HT1080 (cell line): ENCODE measurements around the gene NR2C2AP. TPM values are rescaled to one million over a fixed set of nuclear protein-coding genes. Genes with fewer than 3 reads are reported as not detected.

ENCODE experiments used
- DNase-seq: peaks from one replicate; pipeline ENCODE4 v3.0.0-alpha.2; 2015; ENCODE audit warnings: low read depth
- small RNA-seq: library from RNA; depleted of rRNA; stranded (forward); fragments of <200 nt; gene quantifications from one replicate; pipeline ENCODE3, GENCODE V24; 2014
- total RNA-seq: library from RNA; depleted of rRNA; stranded (reverse); fragments of >200 nt; shearing (Covaris generic); gene quantifications from 2 replicates; pipeline ENCODE4 v1.2.3, GENCODE V29; 2014; rRNA removed

Gene NR2C2AP
- total RNA-seq, 1 experiment from 2014 or later, result 25.4 TPM

- DNase-seq, result no peak
Observed at GRCh38 chr19:19152668-19153384, 50.4 kb downstream of the NR2C2AP start.

GRCh38 chr19:19151418-19151817, 51.8 kb downstream of the NR2C2AP start:
- no peak for DNase-seq

Small RNA genes lying within 50 kb of the gene (small RNA-seq; reads per million reads assigned to genes)
- not detected for gene RNU6-1028P

Other genes with a start within 250 kb of the NR2C2AP start
- 39.1 TPM in 2 replicates for gene SUGP2, start 169.9 kb downstream of the NR2C2AP start, total RNA-seq
- gene ARMC6, start 169.8 kb downstream of the NR2C2AP start, total RNA-seq, result 126 and 130 TPM in 2 replicates
- 0.37 and 0.56 TPM in 2 replicates for gene SLC25A42, start 139.4 kb downstream of the NR2C2AP start, total RNA-seq
- 25.4 and 46.4 TPM in 2 replicates for gene TMEM161A, start 64.9 kb downstream of the NR2C2AP start, total RNA-seq
- not detected in 2 replicates for gene MEF2B, start 33.2 kb downstream of the NR2C2AP start, total RNA-seq
- gene BORCS8, start 11.3 kb downstream of the NR2C2AP start, total RNA-seq, result 34.6 and 44.1 TPM in 2 replicates
- gene RFXANK, start 11.2 kb downstream of the NR2C2AP start, total RNA-seq, result 80.2 and 103 TPM in 2 replicates
- gene NCAN, start 8.5 kb upstream of the NR2C2AP start, total RNA-seq, result 0.03 TPM in 1 of 2 replicates, not detected in the other
- 0.11 TPM in 1 of 2 replicates, not detected in the other for gene TM6SF2, start 69.9 kb upstream of the NR2C2AP start, total RNA-seq
- gene SUGP1, start 117.1 kb upstream of the NR2C2AP start, total RNA-seq, result 49.8 and 55.4 TPM in 2 replicates
- 23.8 and 35.3 TPM in 2 replicates for gene MAU2, start 117.4 kb upstream of the NR2C2AP start, total RNA-seq
- 92.7 and 121 TPM in 2 replicates for gene GATAD2A, start 202.3 kb upstream of the NR2C2AP start, total RNA-seq